OCI-LY3 (cell line): ENCODE results near the gene ROR1.

ENCODE experiments used
- H2AFZ ChIP-seq: fragments of 200-600, 300-600 bp; shearing (Covaris generic); 2 replicates; pipeline ENCODE4 v1.6.0; 2014; ENCODE audit warnings: antibody characterized with exemption, low read depth, low read length
- H3K27ac ChIP-seq: fragments of 200-600, 300-600 bp; sonication (generic); 2 replicates; pipeline ENCODE4 v1.5.1; 2014; ENCODE audit warnings: mild to moderate bottlenecking, low read length, moderate library complexity, mixed read lengths
- H3K27me3 ChIP-seq: fragments of 200-600, 300-600 bp; sonication (generic); 2 replicates; pipeline ENCODE4 v1.6.1; 2014; ENCODE audit warnings: low read depth, low read length, mixed read lengths
- H3K36me3 ChIP-seq: fragments of 200-600, 300-600 bp; sonication (generic); replicated peaks from 2 replicates; pipeline ENCODE3; 2014; ENCODE audit warnings: low read depth, low read length, mixed read lengths
- H3K4me1 ChIP-seq: fragments of 300-600, 200-600 bp; sonication (generic); 2 replicates; pipeline ENCODE4 v1.6.1; 2014; ENCODE audit warnings: low read length, mixed read lengths
- H3K4me2 ChIP-seq: fragments of 200-600, 300-600 bp; sonication (generic); 2 replicates; pipeline ENCODE4 v1.6.1; 2014; ENCODE audit warnings: low read length, mixed read lengths
- H3K4me3 ChIP-seq: fragments of 300-600, 200-600 bp; sonication (generic); 2 replicates; pipeline ENCODE4 v1.5.1; 2014; ENCODE audit warnings: antibody characterized with exemption, mild to moderate bottlenecking, low read length, moderate library complexity
- H3K79me2 ChIP-seq: fragments of 300-600, 200-600 bp; shearing (Covaris generic); 2 replicates; pipeline ENCODE4 v1.6.1; 2014; ENCODE audit warnings: mild to moderate bottlenecking, low read length, mixed read lengths
- H3K9ac ChIP-seq: fragments of 300-600, 200-600 bp; shearing (Covaris generic); 2 replicates; pipeline ENCODE4 v1.6.0; 2014; ENCODE audit warnings: mild to moderate bottlenecking, low read length, moderate library complexity
- H3K9me3 ChIP-seq: fragments of 200-600, 300-600 bp; shearing (Covaris generic); 2 replicates; pipeline ENCODE4 v1.6.1; 2014; ENCODE audit warnings: low read length, mixed read lengths; ENCODE audit not compliant: insufficient read depth
- H4K20me1 ChIP-seq: fragments of 200-600, 300-600 bp; sonication (generic); 2 replicates; pipeline ENCODE4 v1.6.1; 2016; ENCODE audit warnings: low read length, mixed read lengths; ENCODE audit not compliant: insufficient read depth
- EZH2phosphoT487 ChIP-seq: fragments of 200-600 bp; shearing (Covaris generic); IDR thresholded peaks from 2 replicates; pipeline ENCODE4 v1.6.1; 2018; ENCODE audit warnings: antibody characterized with exemption, mixed run types, low read depth
- TF ChIP-seq, protein P1 (sequence below): fragments of 200-600, 300-600 bp; sonication (generic); IDR thresholded peaks from 2 replicates; pipeline ENCODE4 v1.5.1; 2014; ENCODE audit warnings: antibody characterized with exemption, low read length, low read depth

The ROR1 gene

DNA sequence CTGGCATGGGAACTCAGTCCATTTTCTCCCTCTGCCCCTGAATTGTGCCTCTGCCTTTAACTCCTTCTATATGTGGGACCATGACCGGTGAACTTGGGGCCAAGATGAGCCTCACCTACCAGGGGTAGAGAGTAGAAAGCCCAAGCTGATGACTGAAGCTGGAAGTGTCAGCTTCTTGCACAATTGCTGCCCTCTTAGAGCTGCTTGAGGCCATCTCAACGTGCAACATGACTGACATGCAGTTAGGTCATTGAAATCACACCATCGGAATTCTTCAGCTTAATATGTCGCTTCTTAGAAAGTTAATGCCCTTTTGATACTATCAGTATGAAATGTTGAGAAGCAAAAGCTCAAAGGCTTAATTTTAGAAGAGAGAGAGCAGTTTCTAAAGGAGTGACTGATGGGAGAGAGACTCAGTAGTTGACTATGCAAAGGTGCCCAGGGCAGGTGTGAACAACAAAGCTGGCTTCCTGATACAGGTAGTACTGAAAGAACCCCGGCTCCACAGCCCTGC lies 340.3 kb downstream of the ROR1 start:
- H4K20me1 ChIP-seq = no peaks in the 10 kb centered on the region
- H3K9ac ChIP-seq = no peak overlapping the region
- H3K4me2 ChIP-seq = no peak overlapping the region
- no peaks in the 10 kb centered on the region; the same call in 1 of the 2 replicates for H3K27me3 ChIP-seq
- H3K4me3 ChIP-seq = no peak overlapping the region
- no peaks in the 10 kb centered on the region for H3K79me2 ChIP-seq
- TF ChIP-seq, protein P1, sequence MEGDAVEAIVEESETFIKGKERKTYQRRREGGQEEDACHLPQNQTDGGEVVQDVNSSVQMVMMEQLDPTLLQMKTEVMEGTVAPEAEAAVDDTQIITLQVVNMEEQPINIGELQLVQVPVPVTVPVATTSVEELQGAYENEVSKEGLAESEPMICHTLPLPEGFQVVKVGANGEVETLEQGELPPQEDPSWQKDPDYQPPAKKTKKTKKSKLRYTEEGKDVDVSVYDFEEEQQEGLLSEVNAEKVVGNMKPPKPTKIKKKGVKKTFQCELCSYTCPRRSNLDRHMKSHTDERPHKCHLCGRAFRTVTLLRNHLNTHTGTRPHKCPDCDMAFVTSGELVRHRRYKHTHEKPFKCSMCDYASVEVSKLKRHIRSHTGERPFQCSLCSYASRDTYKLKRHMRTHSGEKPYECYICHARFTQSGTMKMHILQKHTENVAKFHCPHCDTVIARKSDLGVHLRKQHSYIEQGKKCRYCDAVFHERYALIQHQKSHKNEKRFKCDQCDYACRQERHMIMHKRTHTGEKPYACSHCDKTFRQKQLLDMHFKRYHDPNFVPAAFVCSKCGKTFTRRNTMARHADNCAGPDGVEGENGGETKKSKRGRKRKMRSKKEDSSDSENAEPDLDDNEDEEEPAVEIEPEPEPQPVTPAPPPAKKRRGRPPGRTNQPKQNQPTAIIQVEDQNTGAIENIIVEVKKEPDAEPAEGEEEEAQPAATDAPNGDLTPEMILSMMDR = no peak
- no peak for TF ChIP-seq EZH2phosphoT487
- peaks cover 10% of the 10 kb centered on the region for H3K4me1 ChIP-seq
- no peak overlapping the region for H3K27ac ChIP-seq
- H2AFZ ChIP-seq = no peak overlapping the region
- H3K9me3 ChIP-seq = no peaks in the 10 kb centered on the region
- no peaks in the 10 kb centered on the region for H3K36me3 ChIP-seq

DNA sequence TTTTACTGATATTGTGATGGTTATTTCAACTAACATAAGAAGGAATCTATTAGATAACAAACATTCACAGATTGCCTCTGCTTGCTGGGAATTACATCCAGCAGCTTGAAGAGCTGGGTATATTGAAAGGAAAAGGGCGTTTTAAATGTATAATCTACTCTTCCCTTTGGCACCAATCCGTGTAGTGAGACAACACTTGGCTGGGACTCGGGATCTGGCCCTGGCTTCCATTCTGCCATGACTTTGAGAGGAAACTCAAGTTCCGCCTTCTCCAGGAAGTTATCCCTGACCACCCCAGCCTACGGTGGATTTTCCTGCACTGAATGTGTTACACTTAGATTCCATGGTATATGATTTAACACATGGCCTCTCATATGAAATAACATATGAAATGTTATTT lies 342.7 kb downstream of the ROR1 start:
- Histone ChIP-seq H4K20me1 (no peaks in the 10 kb centered on the region), H3K9ac (no peak overlapping the region), H2AFZ (no peak overlapping the region), H3K79me2 (no peaks in the 10 kb centered on the region), H3K9me3 (no peaks in the 10 kb centered on the region), H3K27me3 (no peaks in the 10 kb centered on the region), H3K4me3 (no peak overlapping the region), H3K4me1 (peaks cover 10% of the 10 kb centered on the region), H3K36me3 (no peaks in the 10 kb centered on the region), H3K4me2 (no peak overlapping the region), H3K27ac (no peak overlapping the region)
- TF ChIP-seq EZH2phosphoT487 = no peak
- TF ChIP-seq, protein P1 = no peak

GRCh38 chr1:64117492-64117891 lies 343.7 kb downstream of the ROR1 start:
- no peak overlapping the region for H3K4me2 ChIP-seq
- no peak overlapping the region for H3K4me3 ChIP-seq
- peaks cover 4% of the 10 kb centered on the region for H3K4me1 ChIP-seq
- H3K27me3 ChIP-seq = no peaks in the 10 kb centered on the region
- H4K20me1 ChIP-seq = no peaks in the 10 kb centered on the region
- H3K9ac ChIP-seq = no peak overlapping the region
- no peaks in the 10 kb centered on the region for H3K79me2 ChIP-seq
- no peaks in the 10 kb centered on the region for H3K36me3 ChIP-seq
- H2AFZ ChIP-seq = no peak overlapping the region
- TF ChIP-seq, protein P1 = no peak
- no peak for TF ChIP-seq EZH2phosphoT487
- H3K27ac ChIP-seq = no peak overlapping the region
- no peaks in the 10 kb centered on the region for H3K9me3 ChIP-seq

- Histone ChIP-seq H3K9me3 (no peaks in the 10 kb centered on the region), H3K36me3 (no peaks in the 10 kb centered on the region), H3K4me3 (no peak overlapping the region), H3K4me2 (no peak overlapping the region), H3K9ac (no peak overlapping the region), H3K79me2 (no peaks in the 10 kb centered on the region), H4K20me1 (no peaks in the 10 kb centered on the region), H3K27me3 (no peaks in the 10 kb centered on the region), H3K27ac (no peak overlapping the region), H3K4me1 (no peaks in the 10 kb centered on the region), H2AFZ (no peak overlapping the region)
- no peak for TF ChIP-seq EZH2phosphoT487
- TF ChIP-seq, protein P1 = no peak
Measured at GRCh38 chr1:64121766-64122385, 348.1 kb downstream of the ROR1 start.
